Globus pallidus (tissue), 1 donor: ENCODE results near the gene SYNM.
"Not testable (repeated sequence)": the region's sequence is repeated elsewhere in the genome, so short reads cannot be mapped to it uniquely, and the experiment has no call there.

ENCODE experiments used
- DNase-seq: peaks from one replicate; pipeline ENCODE4 v3.0.0-alpha.2; 2015; ENCODE audit warnings: low spot score

The SYNM gene

GRCh38 chr15:99104788-99105513, at the start of gene SYNM:
SYNM (plus strand) TSS chr15:99105080; CDS start chr15:99105200, 120 bp downstream.
- peak; percentile 85 for DNase-seq

GRCh38 chr15:99055555-99056134, 49.2 kb upstream of the SYNM start:
- no peak for DNase-seq

DNA sequence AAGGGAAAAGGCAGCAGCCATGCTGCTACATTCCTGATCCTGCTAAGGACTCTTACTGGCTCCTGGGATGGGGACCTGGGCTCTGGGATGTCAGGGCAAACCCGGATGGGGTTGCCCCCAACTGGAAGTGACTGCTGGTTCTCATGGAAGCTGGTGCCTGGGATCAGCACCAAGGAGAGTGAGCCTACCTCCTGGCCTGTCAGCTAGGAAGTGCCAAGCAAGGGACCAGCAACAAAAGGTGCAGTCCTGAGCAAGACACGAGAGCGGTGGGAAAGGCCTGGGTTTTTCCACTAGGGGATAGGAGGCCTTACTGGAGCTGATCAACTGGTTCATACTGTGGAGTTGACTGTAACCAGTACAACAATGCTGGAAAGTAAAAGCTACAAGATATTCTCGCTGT, 47.9 kb upstream of the SYNM start:
- no peak for DNase-seq

DNA sequence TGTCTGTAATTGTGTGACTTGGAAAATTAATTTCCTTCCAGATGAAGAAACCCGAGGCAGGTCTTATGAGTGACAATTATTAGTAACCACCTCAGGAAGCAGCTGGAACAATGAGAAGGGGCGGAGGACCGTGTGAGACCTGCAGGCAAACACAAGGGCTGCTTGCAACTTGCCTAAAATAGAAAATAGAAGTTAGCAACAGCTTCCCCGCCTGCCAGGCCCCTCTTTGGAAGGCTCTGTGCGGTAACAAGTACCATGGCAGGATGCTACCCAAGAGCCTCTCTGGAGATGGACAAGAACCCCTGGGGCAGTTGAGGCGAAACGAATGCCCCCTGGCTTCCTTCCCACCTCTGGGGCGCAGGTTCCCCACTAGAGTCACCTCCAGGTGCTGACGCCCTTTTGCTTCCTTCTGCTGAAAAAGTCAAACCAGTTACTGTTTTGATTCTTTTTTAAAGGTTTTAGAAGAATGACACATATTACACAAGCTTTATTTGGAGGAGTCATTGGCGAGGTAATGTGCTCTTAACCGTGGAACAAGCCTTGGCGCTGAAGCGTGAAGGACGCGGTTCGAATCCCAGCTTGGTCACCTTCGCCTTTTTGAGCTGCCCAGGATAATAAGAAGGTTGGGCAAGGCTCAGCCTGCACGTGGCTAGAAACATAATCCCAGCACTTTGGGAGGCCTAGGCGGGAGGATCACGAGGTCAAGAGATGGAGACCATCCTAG, 47.0 kb upstream of the SYNM start:
- no peak for DNase-seq

DNA sequence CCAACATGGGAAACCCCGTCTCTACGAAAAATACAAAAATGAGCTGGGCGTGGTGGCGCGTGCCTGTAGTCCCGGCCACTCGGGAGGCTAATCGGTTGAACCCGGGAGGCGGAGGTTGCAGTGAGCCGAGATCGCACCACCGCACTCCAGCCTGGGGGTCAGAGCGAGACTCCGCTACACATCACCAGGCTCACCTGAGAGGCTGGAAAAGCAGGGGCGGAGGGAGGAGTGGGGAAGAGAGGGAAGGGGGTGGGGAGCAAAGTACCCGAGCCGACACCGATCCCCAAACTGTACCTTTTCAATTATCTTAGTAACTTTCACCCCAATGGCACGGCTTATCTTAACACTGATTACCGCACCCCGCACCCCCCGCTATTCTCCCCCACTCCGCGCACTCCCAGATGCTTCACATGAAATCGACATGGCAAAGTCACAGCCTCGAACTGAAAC, 46.4 kb upstream of the SYNM start:
- DNase-seq, result peak; percentile 6

GRCh38 chr15:99059010-99059981, 45.6 kb upstream of the SYNM start:
- peak; percentile 42 for DNase-seq

- not testable (repeated sequence) for DNase-seq
These were observed 44.7 kb upstream of the SYNM start for GRCh38 chr15:99060186-99060585.

GRCh38 chr15:99062226-99062625, 42.7 kb upstream of the SYNM start:
- DNase-seq, result no peak

DNA sequence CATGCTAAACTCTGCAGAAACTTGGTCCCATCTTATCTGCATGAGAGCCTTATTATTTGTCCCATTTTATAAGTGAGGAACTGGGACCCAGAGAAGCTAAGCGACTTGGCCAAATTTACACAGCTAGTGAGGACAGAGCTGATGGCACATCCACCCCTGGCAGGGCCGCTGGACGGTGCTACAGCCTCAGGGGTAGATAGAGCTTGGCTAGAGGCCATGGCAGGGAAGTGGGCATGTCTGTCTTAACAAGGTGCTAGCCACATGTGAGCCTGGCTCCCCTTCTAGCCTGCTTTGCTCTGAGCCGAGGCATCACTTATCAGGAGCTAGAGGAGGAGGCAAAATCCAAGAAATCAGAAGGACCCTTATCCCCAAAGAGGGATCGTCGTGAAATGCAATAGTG, 36.7 kb upstream of the SYNM start:
- no peak for DNase-seq

GRCh38 chr15:99070208-99070607, 34.7 kb upstream of the SYNM start:
- no peak for DNase-seq

- DNase-seq, result no peak
These were observed 33.7 kb upstream of the SYNM start for GRCh38 chr15:99071091-99071680.

DNA sequence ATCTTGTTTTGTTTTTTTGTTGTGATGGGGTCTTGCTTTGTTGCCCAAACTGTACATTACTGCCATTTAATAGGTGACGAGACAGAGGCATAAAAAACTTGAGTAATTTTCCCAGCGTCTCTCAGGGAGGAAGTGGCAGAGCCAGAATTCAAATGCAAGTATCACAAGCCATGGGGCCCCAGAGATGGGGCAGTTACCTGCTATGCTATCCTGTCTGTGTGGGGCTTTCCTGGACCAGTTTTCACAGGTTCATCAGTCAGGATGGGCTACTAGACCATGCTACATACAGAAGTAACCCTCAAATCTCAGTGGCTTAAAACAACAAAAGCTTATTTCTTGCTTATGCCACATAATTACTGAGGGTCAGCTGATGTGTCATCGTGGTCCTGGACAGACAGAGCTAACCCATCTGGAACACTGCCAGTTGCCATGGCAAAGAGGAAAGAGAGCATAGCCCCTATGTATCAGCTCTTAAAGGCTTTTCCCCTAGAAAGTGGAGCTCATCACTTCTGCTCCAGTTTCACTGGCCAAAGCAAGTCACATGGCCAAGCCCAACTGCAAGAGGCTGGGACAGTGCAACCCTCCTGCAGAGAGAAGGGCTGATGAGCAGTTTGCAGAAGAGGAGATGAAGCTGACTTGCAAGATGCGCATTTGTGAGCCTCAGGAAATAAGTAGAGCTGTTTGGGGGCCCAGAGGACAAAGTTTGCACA, 31.7 kb upstream of the SYNM start:
- no peak for DNase-seq

- DNase-seq, result no peak
These were observed 30.4 kb upstream of the SYNM start for GRCh38 chr15:99074446-99074845.

DNA sequence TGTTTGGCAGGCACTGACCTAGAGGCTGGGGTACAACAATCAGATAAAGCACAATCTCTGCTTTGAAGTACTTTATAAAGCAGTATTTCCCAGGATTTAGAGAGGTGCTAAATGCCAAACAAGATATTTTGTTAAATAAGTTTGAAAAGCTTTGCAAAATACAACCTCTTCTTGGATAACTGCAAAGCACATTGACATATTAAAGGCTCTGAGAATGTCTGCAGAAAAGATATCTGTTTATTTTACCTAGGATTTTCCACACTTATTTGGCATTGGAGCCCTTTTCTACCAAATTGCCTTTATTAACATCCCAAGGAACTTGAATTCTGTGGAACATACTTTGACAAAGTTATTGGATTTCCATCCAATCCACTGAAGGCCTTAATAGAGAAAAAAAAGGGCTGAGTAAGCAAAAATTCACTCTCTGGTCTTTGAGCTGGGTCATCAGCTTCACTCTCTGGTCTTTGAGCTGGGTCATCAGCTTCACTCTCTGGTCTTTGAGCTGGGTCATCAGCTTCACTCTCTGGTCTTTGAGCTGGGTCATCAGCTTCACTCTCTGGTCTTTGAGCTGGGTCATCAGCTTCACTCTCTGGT, 29.7 kb upstream of the SYNM start:
- not testable (repeated sequence) for DNase-seq

DNA sequence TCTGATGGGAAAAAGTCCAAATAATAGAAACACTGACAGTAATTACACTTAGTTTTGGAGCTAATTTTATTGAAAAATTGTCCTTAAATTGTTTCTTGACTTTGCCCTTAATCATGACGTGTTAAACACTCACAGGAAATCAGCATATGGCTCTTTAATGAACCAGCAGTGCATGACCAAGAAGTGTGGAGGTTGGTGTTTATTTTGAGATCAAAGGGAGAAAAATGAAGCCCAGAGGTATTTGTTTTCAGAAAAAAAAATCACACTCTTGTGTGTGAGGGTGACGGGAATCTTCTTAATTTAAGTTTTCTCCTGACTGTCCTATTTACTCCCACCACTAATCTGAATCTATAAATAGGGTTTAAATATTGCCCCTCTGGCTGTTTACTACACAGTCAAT, 28.8 kb upstream of the SYNM start:
- DNase-seq, result no peak

DNA sequence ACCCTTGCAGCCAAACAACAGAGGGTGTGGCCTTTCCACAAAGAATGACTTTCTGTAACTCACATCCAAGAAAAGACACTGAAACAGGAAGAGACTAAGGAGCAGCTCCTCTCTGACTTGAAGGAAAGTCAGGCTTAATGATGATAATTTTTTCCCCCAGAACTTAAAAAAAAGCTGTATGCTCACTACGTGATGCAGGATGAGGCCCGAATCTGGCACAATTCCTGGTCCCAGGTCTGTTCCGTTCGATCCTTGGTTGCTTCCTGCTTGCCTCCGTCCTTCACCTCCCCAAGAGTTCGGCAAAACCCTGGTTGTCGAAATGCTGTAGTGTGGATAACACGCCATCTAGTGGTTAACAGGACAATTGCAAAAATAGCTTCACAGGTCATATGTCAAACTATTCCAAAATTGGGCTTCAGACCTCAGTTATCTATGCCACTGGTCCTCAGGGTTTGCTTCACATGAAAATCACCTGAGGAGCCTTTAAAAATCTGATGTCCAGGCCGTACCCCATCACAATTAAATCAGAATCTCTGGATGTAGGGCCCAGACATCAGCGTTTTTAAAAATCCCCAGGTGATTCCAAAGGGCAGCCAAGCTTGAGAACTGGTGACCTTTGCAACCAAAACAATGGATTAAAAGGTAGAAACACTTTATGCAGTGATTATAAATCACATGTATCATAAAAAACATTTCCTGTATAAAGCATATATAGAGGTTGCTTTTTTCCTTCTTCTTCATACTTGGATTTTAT, 28.1 kb upstream of the SYNM start:
- DNase-seq, result peak; percentile 70

DNA sequence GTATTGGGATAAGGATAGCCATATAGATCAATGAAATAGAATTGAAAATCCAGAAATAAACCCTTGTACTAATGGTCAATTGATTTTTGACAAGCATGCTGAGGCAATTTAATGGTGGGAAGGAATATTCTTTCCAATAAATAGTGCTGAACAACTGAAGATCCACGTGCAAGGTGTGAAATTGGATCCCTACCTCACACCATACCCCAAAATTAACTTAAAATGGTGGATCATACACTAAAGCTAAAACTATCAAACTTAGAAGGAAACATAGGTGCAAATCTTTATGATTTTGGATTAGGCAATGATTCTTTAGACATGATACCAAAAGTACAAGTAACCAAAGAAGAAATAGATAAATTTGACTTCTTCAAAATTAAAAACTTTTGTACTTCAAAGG, 22.1 kb upstream of the SYNM start:
- DNase-seq, result no peak

DNA sequence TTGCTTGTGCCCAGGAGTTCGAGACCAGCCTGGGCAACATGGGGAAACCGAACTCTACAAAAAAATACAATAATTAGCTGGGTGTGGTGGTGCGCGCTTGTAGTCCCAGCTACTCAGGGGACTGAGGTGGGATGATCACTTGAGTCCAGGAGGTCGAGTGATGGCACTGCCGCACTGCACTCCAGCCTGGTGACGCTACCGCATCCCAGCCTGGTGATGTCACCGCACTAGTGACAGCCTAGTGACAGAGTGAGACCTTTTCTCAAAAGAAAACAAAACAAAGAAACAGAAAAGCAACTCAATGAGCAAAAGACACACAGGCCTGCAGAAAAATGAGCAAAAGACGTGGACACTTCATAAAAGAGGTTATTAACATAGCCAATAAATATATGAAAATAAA, 19.9 kb upstream of the SYNM start:
- no peak for DNase-seq

GRCh38 chr15:99085413-99086326, 19.2 kb upstream of the SYNM start:
- no peak for DNase-seq
